ENCODE results near the gene CRYGC.

The CRYGC gene

DNA sequence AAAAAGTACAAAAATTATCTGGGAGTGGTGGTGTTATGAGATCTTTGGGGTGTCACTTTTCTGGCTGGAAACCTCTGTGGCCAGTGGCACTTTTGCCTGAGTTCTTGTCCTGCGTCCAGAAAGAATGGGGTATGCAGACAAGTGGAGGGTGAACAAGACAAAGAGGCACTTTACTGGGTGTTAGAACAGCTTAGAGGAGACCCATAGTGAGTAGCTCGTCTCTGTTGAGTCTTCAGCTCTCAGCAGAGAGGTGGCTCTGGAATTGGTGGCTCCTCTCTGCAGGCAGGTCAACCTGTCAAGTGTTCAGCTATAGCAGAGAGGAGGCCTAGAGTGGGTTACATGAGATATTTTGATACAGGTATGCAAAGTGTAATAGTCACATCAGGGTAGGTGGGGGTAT lies 31.4 kb downstream of the CRYGC start:
- no peak overlapping the region for H3K27ac ChIP-seq
- DNase-seq (ENCODE audit: low read depth, low spot score), result no peak

DNA sequence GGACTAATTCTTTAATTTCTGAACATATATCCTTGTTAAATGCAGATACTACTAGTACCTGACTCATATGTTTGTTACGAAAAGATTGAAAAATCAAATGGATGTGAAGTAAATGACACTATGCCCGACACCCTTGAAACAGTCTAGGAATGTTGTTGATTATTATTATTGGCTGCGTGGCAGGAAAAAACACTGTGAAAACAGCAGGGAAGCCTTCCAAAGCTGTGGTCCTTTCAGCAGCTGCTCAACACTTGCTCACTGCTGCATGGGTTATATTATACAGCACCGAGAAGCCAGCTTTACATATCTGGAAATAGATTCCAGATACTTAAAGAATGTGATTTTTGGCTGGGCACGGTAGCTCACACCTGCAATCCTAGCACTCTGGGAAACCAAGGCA lies 31.8 kb downstream of the CRYGC start:
- no peak for DNase-seq (ENCODE audit: low read depth, low spot score)
- H3K27ac ChIP-seq, result no peak overlapping the region

DNA sequence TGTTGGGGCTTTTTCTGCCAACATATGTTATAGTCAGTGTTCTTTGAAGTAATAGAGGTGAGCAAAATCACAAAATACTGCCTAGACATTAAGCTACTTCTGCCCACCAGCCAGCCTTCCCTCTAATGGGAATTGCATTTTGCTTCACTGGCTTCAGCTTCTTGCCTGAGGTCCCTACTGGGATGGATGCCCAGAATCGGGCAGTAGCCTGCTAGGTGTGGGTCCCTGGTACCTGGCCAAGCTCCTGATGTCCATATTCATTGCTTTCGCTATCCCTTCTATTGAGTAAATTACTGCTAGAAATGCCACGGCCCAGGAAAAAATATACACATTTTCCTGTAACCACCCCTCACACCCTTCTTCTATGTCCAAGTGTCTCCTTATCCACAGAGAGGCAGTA lies 32.3 kb downstream of the CRYGC start:
- no peak for DNase-seq (ENCODE audit: low read depth, low spot score)

DNA sequence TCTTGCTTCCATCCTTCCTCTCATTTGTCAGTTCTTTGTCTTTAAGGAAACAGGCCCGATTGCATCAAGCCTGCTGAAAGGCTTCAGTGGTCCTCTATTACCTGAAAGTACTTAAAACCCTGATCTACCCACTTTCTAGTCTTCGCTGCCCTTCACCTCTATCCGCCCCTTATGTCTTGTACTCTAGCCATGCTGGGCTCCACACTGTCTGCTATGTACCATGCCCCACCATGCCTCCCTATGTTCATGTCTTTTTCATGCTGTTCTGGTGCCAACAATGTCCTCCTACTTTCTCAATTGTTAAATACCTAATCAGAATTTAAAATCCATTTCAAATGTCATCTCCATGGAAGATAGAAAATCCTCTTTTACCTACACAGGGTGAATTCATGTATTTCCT lies 33.5 kb downstream of the CRYGC start:
- no peak overlapping the region for H3K27ac ChIP-seq
- DNase-seq (ENCODE audit: low read depth, low spot score), result no peak

More for the DNA sequence above, 32.3 kb downstream of the CRYGC start:
- H3K27ac ChIP-seq, result no peak overlapping the region

DNA sequence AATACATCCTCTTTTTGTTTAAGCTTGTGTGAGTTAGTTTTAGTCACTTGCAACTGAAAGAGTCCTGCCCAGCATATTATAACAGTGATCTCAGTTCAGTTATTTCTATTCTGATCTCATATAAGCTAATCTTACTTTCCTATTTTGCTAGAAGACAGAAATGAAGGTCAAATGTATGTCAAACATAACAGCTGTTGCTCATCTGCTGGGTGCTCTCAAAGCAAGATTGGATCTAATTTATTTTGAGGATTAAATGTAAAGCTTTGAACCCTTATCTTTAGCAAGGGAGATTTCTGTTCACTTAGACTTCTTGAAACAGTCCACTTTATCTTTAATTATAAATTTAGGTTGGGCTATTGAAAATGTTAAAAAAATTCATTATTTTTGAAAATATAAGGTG lies 36.5 kb downstream of the CRYGC start:
- H3K27ac ChIP-seq, result no peak overlapping the region
- DNase-seq (ENCODE audit: low read depth, low spot score), result no peak

DNA sequence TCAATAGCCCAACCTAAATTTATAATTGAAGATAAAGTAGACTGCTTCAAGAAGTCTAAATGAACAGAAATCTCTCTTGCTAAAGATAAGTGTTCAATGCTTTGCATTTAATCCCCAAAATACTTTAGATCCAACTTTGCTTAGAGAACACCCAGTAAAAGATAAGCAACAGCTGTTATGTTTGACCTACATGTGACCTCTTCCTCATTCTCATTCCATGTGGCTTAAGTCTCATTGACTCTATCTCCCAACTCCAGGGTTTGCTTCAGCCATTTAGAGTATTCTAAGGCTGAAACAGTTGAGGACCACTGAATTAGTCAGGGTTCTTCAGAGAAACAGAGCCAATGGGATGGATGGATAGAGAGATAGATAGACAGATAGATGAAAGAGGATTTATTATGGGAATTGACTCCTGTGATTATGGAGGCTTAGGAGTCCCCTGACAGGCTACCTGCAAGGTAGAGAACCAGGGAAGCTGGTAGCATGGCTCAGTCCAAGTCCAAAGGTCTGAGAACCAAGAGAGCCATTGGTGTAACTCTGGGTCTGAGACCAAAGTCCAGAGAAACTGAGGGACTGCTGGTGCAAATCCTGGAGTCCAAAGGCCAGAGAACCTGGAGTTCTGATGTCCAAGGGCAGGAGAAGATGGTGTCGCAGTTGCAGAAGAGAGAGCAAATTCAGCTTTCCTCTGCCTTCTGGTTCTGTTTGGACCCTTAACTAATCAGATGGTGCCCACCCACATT lies 37.4 kb downstream of the CRYGC start:
- no peak for DNase-seq (ENCODE audit: low read depth, low spot score)
- no peak overlapping the region for H3K27ac ChIP-seq

DNA sequence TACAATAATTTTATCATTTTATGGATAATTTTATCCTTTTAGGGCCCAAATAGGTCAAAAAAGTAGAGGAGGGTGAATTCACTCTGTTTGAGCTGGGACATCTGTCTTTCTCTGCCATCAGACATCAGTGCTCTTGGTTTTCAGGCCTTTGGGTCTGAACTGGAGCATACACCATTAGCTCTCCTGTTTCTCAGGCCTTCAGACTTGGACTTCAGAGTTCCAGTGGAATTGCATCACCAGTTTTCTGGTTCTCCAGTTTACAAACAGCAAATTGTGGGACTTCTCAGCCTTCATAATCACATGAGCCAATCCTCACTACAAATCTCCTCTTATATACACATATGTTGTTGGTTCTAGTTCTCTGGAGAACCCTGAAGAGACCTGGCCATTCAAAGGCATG lies 39.2 kb downstream of the CRYGC start:
- DNase-seq (ENCODE audit: low read depth, low spot score), result no peak
- H3K27ac ChIP-seq, result no peak overlapping the region

DNA sequence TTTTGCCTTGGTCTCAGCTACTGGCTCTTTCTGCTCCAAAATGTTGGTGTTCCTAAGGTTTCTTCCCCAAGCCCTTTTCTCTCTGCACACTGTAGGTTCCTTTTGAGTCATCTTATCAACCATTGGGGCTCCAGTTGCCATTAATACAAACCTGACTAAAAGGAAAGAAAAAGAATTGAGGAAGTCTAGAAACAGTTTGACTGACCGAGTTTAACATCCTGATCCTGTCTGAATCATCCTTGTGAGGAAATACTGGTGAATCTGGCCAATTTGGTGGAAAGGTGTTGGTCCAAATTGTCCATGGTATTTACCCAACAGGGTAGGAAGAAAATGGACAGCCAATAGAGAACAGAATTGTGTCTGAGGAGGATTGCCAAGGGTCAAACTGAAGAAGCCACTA lies 43.6 kb downstream of the CRYGC start:
- DNase-seq (ENCODE audit: low read depth, low spot score), result no peak
- no peak overlapping the region for H3K27ac ChIP-seq

DNA sequence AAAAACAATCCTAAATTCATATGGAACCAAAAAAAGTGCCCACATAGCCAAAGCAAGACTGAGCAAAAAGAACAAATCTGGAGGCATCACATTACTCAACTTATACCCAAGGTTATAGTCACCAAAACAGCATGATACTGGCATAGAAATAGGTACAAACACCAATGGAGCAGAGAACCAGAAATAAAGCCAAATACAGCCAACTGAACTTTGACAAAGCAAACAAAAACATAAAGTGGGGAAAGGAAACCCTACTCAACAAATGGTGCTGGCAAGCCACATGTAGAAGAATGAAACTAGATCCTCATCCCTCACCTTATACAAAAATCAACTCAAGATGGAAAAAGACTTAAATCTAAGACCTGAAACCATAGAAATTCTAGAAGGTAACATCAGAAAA lies 45.8 kb downstream of the CRYGC start:
- no peak for DNase-seq (ENCODE audit: low read depth, low spot score)
- H3K27ac ChIP-seq, result no peak overlapping the region

Data from epithelial cell of prostate (primary cell).